Hematopoietic multipotent progenitor cell treated with erythropoietin and hydrocortisone succinate and interleukin-3 and kit ligand, for 8 days (in vitro differentiated cells): ENCODE results near the gene HIVEP3.
A peak's percentile ranks its signal among the peaks of the same experiment; 100 is the strongest.

Source experiments
- DNase-seq: peaks from one replicate; pipeline ENCODE4 v3.0.0-alpha.2; 2015

Gene HIVEP3

GRCh38 chr1:41592451-41593125, 326.1 kb downstream of the HIVEP3 start:
- no peak for DNase-seq

GRCh38 chr1:41591891-41592290, 326.8 kb downstream of the HIVEP3 start:
- no peak for DNase-seq

- DNase-seq = no peak
Measured at GRCh38 chr1:41590331-41590730, 328.4 kb downstream of the HIVEP3 start.

- no peak for DNase-seq
Measured at GRCh38 chr1:41589395-41589794, 329.3 kb downstream of the HIVEP3 start.

- DNase-seq = no peak
Measured at GRCh38 chr1:41588334-41588875, 330.3 kb downstream of the HIVEP3 start.

- no peak for DNase-seq
Measured at GRCh38 chr1:41587791-41588190, 330.9 kb downstream of the HIVEP3 start.

- no peak for DNase-seq
Measured at GRCh38 chr1:41586230-41586629, 332.5 kb downstream of the HIVEP3 start.

- DNase-seq = no peak
Measured at GRCh38 chr1:41583658-41584547, 334.8 kb downstream of the HIVEP3 start.

GRCh38 chr1:41582851-41583657, 335.7 kb downstream of the HIVEP3 start:
- DNase-seq = no peak

- no peak for DNase-seq
Measured at GRCh38 chr1:41582351-41582750, 336.4 kb downstream of the HIVEP3 start.

- DNase-seq = no peak
Measured at GRCh38 chr1:41582004-41582325, 336.8 kb downstream of the HIVEP3 start.

GRCh38 chr1:41581216-41582003, 337.3 kb downstream of the HIVEP3 start:
- DNase-seq = no peak

- no peak for DNase-seq
Measured at GRCh38 chr1:41580520-41581172, 338.1 kb downstream of the HIVEP3 start.

- no peak for DNase-seq
Measured at GRCh38 chr1:41580021-41580420, 338.7 kb downstream of the HIVEP3 start.

GRCh38 chr1:41578712-41579335, 339.9 kb downstream of the HIVEP3 start:
- DNase-seq = peak; percentile 7

- no peak for DNase-seq
Measured at GRCh38 chr1:41576620-41577019, 342.1 kb downstream of the HIVEP3 start.

- DNase-seq = no peak
Measured at GRCh38 chr1:41576206-41576605, 342.5 kb downstream of the HIVEP3 start.

- no peak for DNase-seq
Measured at GRCh38 chr1:41574842-41575241, 343.9 kb downstream of the HIVEP3 start.

GRCh38 chr1:41573785-41574713, 344.7 kb downstream of the HIVEP3 start:
- peak; percentile 68 for DNase-seq

- DNase-seq = no peak
Measured at GRCh38 chr1:41573194-41573593, 345.5 kb downstream of the HIVEP3 start.
